Vagina (tissue), 2 donors: ENCODE data around the gene RAD51C.

ENCODE experiments used
- POLR2A ChIP-seq, 2 donors: fragments of 450-650 bp; IDR thresholded peaks; one replicate each; pipeline ENCODE4 v1.6.1; 2017; ENCODE audit warnings: antibody characterized with exemption in 2 of 2, mild to moderate bottlenecking in 2 of 2, moderate library complexity in 2 of 2
- POLR2AphosphoS5 ChIP-seq, 2 donors: sonication (generic); formaldehyde crosslinking; IDR thresholded peaks; one replicate each; pipeline ENCODE4 v1.9.0; 2017; ENCODE audit warnings: antibody characterized with exemption in 2 of 2, mild to moderate bottlenecking in 2 of 2, low read depth in 1 of 2; ENCODE audit not compliant: insufficient read depth in 1 of 2
- TF ChIP-seq, protein P1 (sequence below), 3 experiments: fragments of 450-650 bp in 2 of 3; fragments of 200-600 bp in 1 of 3; sonication (generic) in 1 of 3; IDR thresholded peaks; one replicate each; pipeline ENCODE4 v1.5.1; 2017 to 2019; ENCODE audit warnings: antibody characterized with exemption in 3 of 3, mild to moderate bottlenecking in 2 of 3, moderate library complexity in 2 of 3

DNA sequence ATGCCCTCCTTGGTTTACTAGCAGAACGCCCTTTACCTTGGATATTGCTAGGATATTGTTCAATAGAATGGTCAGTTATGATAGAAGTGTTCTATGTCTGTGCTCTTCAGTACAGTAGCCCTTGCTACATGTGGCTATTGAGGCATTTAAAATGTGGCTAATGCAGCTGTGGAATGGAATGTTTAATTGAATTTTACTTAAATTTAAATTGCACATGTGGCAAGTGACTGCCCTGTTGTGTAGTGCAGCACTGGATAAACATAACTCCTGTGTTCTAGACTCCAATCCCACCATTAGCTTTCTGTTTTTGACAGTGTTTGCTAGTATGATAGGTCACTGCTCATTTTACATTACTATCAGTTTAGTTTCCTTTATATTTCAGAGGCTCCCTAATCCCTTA, 29.9 kb downstream of the RAD51C start:
- TF ChIP-seq POLR2A (IDR thresholded peaks at IDR 0.05) (no peak), POLR2AphosphoS5 (IDR thresholded peaks at IDR 0.05; ENCODE audit: insufficient read depth in 1 of 2, low read depth in 1 of 2) (no peak)
- TF ChIP-seq, protein P1, sequence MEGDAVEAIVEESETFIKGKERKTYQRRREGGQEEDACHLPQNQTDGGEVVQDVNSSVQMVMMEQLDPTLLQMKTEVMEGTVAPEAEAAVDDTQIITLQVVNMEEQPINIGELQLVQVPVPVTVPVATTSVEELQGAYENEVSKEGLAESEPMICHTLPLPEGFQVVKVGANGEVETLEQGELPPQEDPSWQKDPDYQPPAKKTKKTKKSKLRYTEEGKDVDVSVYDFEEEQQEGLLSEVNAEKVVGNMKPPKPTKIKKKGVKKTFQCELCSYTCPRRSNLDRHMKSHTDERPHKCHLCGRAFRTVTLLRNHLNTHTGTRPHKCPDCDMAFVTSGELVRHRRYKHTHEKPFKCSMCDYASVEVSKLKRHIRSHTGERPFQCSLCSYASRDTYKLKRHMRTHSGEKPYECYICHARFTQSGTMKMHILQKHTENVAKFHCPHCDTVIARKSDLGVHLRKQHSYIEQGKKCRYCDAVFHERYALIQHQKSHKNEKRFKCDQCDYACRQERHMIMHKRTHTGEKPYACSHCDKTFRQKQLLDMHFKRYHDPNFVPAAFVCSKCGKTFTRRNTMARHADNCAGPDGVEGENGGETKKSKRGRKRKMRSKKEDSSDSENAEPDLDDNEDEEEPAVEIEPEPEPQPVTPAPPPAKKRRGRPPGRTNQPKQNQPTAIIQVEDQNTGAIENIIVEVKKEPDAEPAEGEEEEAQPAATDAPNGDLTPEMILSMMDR (IDR thresholded peaks at IDR 0.05), result no peak
